Trophoblast cell (in vitro differentiated cells and primary cell): ENCODE data around the gene NUP205.

Experiments
- DNase-seq, 2 donors: peaks; one replicate each; pipeline ENCODE4 v3.0.0-alpha.2; 2016
- H2AFZ ChIP-seq: 2 replicates; pipeline ENCODE4 v1.6.1; 2013; ENCODE audit warnings: low read length, moderate library complexity, mild to moderate bottlenecking; ENCODE audit not compliant: insufficient read depth, poor library complexity
- H2AK5ac ChIP-seq: 2 replicates; pipeline ENCODE4 v1.6.1; 2013; ENCODE audit warnings: mild to moderate bottlenecking, low read length
- H2BK120ac ChIP-seq: 2 replicates; pipeline ENCODE4 v1.6.1; 2013; ENCODE audit warnings: low read length, mild to moderate bottlenecking, moderate library complexity; ENCODE audit not compliant: insufficient read depth, poor library complexity
- H2BK12ac ChIP-seq: 2 replicates; pipeline ENCODE4 v1.6.1; 2013; ENCODE audit warnings: mild to moderate bottlenecking, low read length, moderate library complexity
- H2BK5ac ChIP-seq: 2 replicates; pipeline ENCODE4 v1.6.1; 2013; ENCODE audit warnings: low read length, low read depth, moderate library complexity, mild to moderate bottlenecking; ENCODE audit not compliant: poor library complexity
- H3K14ac ChIP-seq: 2 replicates; pipeline ENCODE4 v1.6.1; 2013; ENCODE audit warnings: mild to moderate bottlenecking, low read length
- H3K18ac ChIP-seq: 2 replicates; pipeline ENCODE4 v1.6.1; 2013; ENCODE audit warnings: mild to moderate bottlenecking, low read length
- H3K23ac ChIP-seq: 2 replicates; pipeline ENCODE4 v1.6.1; 2013; ENCODE audit warnings: low read length
- H3K27ac ChIP-seq: 2 replicates; pipeline ENCODE4 v1.5.1; 2013; ENCODE audit warnings: low read depth, mild to moderate bottlenecking, inconsistent platforms, low read length, moderate library complexity
- H3K27me3 ChIP-seq: 2 replicates; pipeline ENCODE4 v1.6.1; 2013; ENCODE audit warnings: inconsistent platforms, mild to moderate bottlenecking, low read length, moderate library complexity; ENCODE audit not compliant: insufficient read depth
- H3K36me3 ChIP-seq, 2 experiments: 1 replicate in 1 of 2; 2 replicates in 1 of 2; pipeline ENCODE4 v1.6.1; 2013; ENCODE audit warnings: low read length in 2 of 2, mild to moderate bottlenecking in 2 of 2, moderate library complexity in 1 of 2; ENCODE audit not compliant: insufficient read depth in 2 of 2, control insufficient read depth in 1 of 2
- H3K4ac ChIP-seq: 2 replicates; pipeline ENCODE4 v1.6.1; 2013; ENCODE audit warnings: low read depth, mild to moderate bottlenecking, low read length, moderate library complexity
- H3K4me1 ChIP-seq, 2 experiments: 1 replicate in 1 of 2; 2 replicates in 1 of 2; pipeline ENCODE4 v1.6.1; 2013; ENCODE audit warnings: low read length in 2 of 2, mild to moderate bottlenecking in 2 of 2, moderate library complexity in 1 of 2; ENCODE audit not compliant: insufficient read depth in 2 of 2, control insufficient read depth in 1 of 2
- H3K4me2 ChIP-seq: 2 replicates; pipeline ENCODE4 v1.6.1; 2013; ENCODE audit warnings: inconsistent platforms, mild to moderate bottlenecking, low read length, moderate library complexity
- H3K4me3 ChIP-seq: 2 replicates; pipeline ENCODE4 v1.5.1; 2013; ENCODE audit warnings: mild to moderate bottlenecking, low read depth, low read length, inconsistent platforms
- H3K79me1 ChIP-seq: one replicate; pipeline ENCODE4 v1.6.1; 2013; ENCODE audit warnings: low read length
- H3K79me2 ChIP-seq: 2 replicates; pipeline ENCODE4 v1.6.1; 2013; ENCODE audit warnings: low read length, mild to moderate bottlenecking; ENCODE audit not compliant: control insufficient read depth, insufficient read depth, poor library complexity
- H3K9ac ChIP-seq: 2 replicates; pipeline ENCODE4 v1.6.1; 2013; ENCODE audit warnings: mild to moderate bottlenecking, low read length
- H3K9me3 ChIP-seq: 2 replicates; pipeline ENCODE4 v1.6.1; 2013; ENCODE audit warnings: low read depth, mild to moderate bottlenecking, control low read depth, inconsistent platforms, low read length; ENCODE audit not compliant: insufficient read depth
- H4K12ac ChIP-seq: 2 replicates; pipeline ENCODE4 v1.6.1; 2013; ENCODE audit warnings: low read depth, mild to moderate bottlenecking, low read length, moderate library complexity
- H4K8ac ChIP-seq: 2 replicates; pipeline ENCODE4 v1.6.1; 2013; ENCODE audit warnings: low read depth, mild to moderate bottlenecking, low read length, moderate library complexity
- H4K91ac ChIP-seq: one replicate; pipeline ENCODE4 v1.6.1; 2013; ENCODE audit warnings: low read depth, mild to moderate bottlenecking, low read length, moderate library complexity
- WGBS: extraction: QIAGEN DNeasy Blood & Tissue Kit; methylation state at CpG from one replicate; pipeline ENCODE4 v1.1.7; 2013; ENCODE audit warnings: missing lambda C conversion rate; ENCODE audit not compliant: insufficient read length, insufficient coverage; ENCODE audit errors: extremely low coverage; 5-methylcytosine and 5-hydroxymethylcytosine counted together

The NUP205 gene

DNA sequence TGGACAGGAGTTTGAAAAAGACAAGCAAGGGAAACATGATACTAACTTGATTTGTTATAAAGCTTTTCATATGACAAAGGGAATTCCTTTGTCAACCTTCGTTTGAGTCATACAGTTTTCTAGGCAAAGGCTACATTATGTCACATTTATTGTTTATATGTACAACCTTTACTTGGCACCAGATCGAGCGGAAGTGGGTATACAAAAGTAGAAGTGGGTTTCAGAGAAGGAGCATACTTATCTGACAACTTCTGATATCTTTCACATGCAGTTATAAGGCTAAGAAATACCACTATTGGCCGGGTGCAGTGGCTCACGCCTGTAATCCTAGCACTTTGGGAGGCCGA, 115.6 kb downstream of the NUP205 start:
- H3K79me2 ChIP-seq: no peaks in the 10 kb centered on the region
- H3K9ac ChIP-seq: no peak overlapping the region
- H3K14ac ChIP-seq: no peak overlapping the region
- H2BK5ac ChIP-seq: no peak overlapping the region
- no peak overlapping the region for H3K18ac ChIP-seq
- peaks cover 2% of the 10 kb centered on the region for H3K9me3 ChIP-seq
- H2BK12ac ChIP-seq: no peak overlapping the region
- H3K36me3 ChIP-seq: peaks cover 5 to 7% of the 10 kb centered on the region in 2 experiments
- H4K91ac ChIP-seq: peak overlapping the region; percentile 76
- H4K8ac ChIP-seq: no peak overlapping the region
- H3K4ac ChIP-seq: no peak overlapping the region
- peak overlapping the region; percentile 49 for H3K27ac ChIP-seq
- no peaks in the 10 kb centered on the region for H3K27me3 ChIP-seq
- H3K79me1 ChIP-seq: peaks cover 3% of the 10 kb centered on the region
- H3K4me2 ChIP-seq: no peak overlapping the region
- H3K4me1 ChIP-seq: peaks cover 0 to 2% of the 10 kb centered on the region in 2 experiments
- H2AFZ ChIP-seq: no peak overlapping the region
- H4K12ac ChIP-seq: no peak overlapping the region
- no CpG with 5 or more reads among the region's 6 CpGs for WGBS
- peak overlapping the region; percentile 8 for H2BK120ac ChIP-seq
- H3K4me3 ChIP-seq: no peak overlapping the region
- no peak overlapping the region for H3K23ac ChIP-seq
- H2AK5ac ChIP-seq: no peak overlapping the region
- DNase-seq: peak in 1 of 2 donors; percentile 1

DNA sequence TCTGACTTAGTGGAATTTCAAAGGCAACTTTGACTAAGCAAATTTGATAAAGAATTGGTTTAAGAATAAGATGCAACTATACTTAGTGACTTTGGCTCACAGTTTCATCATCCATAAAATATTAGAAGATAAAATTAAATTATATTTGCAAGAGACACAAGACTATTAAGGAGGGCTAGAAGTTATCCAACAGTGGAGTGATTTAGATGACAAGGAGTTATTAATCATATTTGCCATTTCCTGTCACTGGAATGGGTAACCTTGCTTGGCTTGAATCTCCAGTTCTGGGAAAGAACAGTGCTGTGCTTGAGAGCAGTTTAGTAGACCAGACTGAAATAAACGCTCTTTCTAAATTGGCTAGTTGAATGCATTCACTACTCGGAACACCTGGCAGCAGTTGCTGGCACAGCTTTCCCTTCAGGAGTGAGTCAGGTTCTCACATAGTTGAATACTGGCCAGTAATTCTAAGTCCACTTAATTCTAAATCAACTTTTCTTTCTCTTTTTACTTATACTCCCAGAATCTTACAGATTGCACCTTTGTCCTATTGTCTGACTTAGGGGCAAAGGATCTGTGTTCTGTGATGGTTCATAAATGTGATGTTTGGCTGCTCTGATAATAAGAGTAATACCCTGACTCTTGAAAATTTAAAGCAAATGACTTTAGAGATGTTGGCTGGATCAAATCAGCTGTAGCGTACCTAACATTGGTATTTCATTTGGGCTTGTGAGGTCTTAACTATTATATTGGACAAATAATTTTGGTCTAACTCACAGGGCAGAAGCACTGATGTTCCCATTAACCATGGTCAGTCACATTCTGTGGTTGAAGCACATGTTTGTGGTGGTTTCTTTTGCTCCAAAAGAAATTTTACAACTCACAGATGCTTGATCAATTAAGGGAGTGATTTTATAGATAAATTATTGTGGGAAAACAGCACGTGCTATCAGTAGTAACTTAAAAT, 121.2 kb downstream of the NUP205 start:
- no CpG with 5 or more reads among the region's 4 CpGs for WGBS
- H3K27me3 ChIP-seq: no peaks in the 10 kb centered on the region
- H3K9me3 ChIP-seq: no peaks in the 10 kb centered on the region
- H2BK120ac ChIP-seq: peak overlapping the region; percentile 28
- H2AK5ac ChIP-seq: no peak overlapping the region
- no peak for DNase-seq
- no peak overlapping the region for H3K18ac ChIP-seq
- H3K4ac ChIP-seq: no peak overlapping the region
- no peak overlapping the region for H3K23ac ChIP-seq
- no peak overlapping the region for H2BK12ac ChIP-seq
- no peak overlapping the region for H3K14ac ChIP-seq
- H3K27ac ChIP-seq: no peak overlapping the region
- no peak overlapping the region for H4K12ac ChIP-seq
- no peak overlapping the region for H3K9ac ChIP-seq
- peaks cover 11 to 12% of the 10 kb centered on the region in 2 experiments for H3K36me3 ChIP-seq
- H3K4me1 ChIP-seq: peaks cover 2 to 15% of the 10 kb centered on the region in 2 experiments
- no peak overlapping the region for H3K4me2 ChIP-seq
- no peak overlapping the region for H3K4me3 ChIP-seq
- no peaks in the 10 kb centered on the region for H3K79me2 ChIP-seq
- H4K8ac ChIP-seq: no peak overlapping the region
- H2BK5ac ChIP-seq: no peak overlapping the region
- H3K79me1 ChIP-seq: peaks cover 10% of the 10 kb centered on the region
- H4K91ac ChIP-seq: no peak overlapping the region
- no peak overlapping the region for H2AFZ ChIP-seq

DNA sequence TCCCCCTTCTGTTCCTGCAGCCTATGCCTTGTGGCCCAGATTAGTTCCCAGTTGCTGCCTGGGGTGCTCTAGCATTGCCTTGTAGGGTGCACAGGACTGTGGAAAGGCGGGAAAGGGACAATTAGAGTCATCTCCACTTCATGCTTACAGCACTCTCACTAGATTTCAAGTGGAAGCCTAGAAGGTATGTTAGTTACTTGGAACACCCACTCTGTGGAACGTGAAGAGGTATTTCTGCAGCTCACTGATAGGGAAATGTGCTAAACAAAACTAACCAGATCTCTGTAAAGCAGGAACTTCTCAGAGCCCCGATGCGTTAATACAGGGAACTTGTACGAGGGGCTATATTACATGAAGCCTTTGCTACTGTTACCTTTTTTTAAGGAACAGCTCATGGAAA, 124.0 kb downstream of the NUP205 start:
- H3K4ac ChIP-seq: no peak overlapping the region
- H4K8ac ChIP-seq: no peak overlapping the region
- H3K4me2 ChIP-seq: no peak overlapping the region
- H3K79me1 ChIP-seq: peaks cover 24% of the 10 kb centered on the region
- no peaks in the 10 kb centered on the region for H3K9me3 ChIP-seq
- H3K27me3 ChIP-seq: no peaks in the 10 kb centered on the region
- H2BK12ac ChIP-seq: peak overlapping the region; percentile 30
- H2BK120ac ChIP-seq: no peak overlapping the region
- H3K4me1 ChIP-seq: peaks cover 15 to 30% of the 10 kb centered on the region in 2 experiments
- H3K79me2 ChIP-seq: no peaks in the 10 kb centered on the region
- H4K91ac ChIP-seq: peak overlapping the region; percentile 29
- H3K14ac ChIP-seq: no peak overlapping the region
- peak overlapping the region; percentile 18 for H2AK5ac ChIP-seq
- no peak overlapping the region for H4K12ac ChIP-seq
- H2BK5ac ChIP-seq: no peak overlapping the region
- H3K18ac ChIP-seq: peak overlapping the region; percentile 59
- no peak overlapping the region for H3K9ac ChIP-seq
- no peak overlapping the region for H3K23ac ChIP-seq
- WGBS: no CpG with 5 or more reads among the region's 5 CpGs
- H3K4me3 ChIP-seq: no peak overlapping the region
- no peak overlapping the region for H3K27ac ChIP-seq
- H3K36me3 ChIP-seq: peaks cover 11 to 17% of the 10 kb centered on the region in 2 experiments
- no peak overlapping the region for H2AFZ ChIP-seq
- peak in 1 of 2 donors; percentile 31 for DNase-seq

DNA sequence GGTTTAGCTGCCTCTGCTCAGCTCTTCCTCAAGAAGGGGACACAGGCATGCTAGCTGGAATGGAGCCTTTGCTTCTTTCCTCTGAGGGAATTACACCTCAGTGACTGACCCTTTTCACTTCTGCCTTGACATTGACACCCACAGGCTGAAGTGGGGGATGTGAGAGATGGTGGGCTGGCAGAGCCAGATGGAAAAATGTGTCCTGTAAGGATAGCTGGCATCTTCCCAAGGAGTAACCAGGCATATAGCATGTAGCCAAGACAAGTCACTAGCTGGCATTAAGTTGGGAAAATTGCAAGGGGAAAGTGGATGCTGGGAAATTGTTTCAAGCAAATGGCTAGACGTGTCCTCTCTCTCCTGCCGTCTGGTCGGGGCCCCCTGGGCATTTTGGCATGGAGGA, 124.5 kb downstream of the NUP205 start:
- peaks cover 24% of the 10 kb centered on the region for H3K79me1 ChIP-seq

More for the DNA sequence above, 124.5 kb downstream of the NUP205 start:
- Histone ChIP-seq H3K27ac (no peak overlapping the region), H3K9ac (no peak overlapping the region), H3K4me2 (no peak overlapping the region), H3K14ac (no peak overlapping the region), H4K8ac (no peak overlapping the region), H3K79me2 (no peaks in the 10 kb centered on the region), H3K18ac (no peak overlapping the region), H2BK12ac (peak overlapping the region; percentile 46), H3K4me3 (no peak overlapping the region), H4K91ac (peak overlapping the region; percentile 3), H3K36me3 (peaks cover 11 to 17% of the 10 kb centered on the region in 2 experiments), H2BK120ac (no peak overlapping the region), H3K23ac (no peak overlapping the region), H2BK5ac (no peak overlapping the region), H3K4ac (no peak overlapping the region), H3K4me1 (peaks cover 15 to 30% of the 10 kb centered on the region in 2 experiments), H3K27me3 (no peaks in the 10 kb centered on the region), H2AK5ac (peak overlapping the region; percentile 0), H3K9me3 (no peaks in the 10 kb centered on the region), H4K12ac (no peak overlapping the region), H2AFZ (no peak overlapping the region)
- DNase-seq: no peak
- no CpG with 5 or more reads among the region's 3 CpGs for WGBS
